NCI-H69 (cell line): Measurements from ENCODE around the gene ATXN8OS.
"Not testable (repeated sequence)": the region's sequence is repeated elsewhere in the genome, so short reads cannot be mapped to it uniquely, and the experiment has no call there.

Source experiments
- DNase-seq: peaks from one replicate; lab custom pipeline; 2025; lab: John Stamatoyannopoulos, UW

ATXN8OS gene

DNA sequence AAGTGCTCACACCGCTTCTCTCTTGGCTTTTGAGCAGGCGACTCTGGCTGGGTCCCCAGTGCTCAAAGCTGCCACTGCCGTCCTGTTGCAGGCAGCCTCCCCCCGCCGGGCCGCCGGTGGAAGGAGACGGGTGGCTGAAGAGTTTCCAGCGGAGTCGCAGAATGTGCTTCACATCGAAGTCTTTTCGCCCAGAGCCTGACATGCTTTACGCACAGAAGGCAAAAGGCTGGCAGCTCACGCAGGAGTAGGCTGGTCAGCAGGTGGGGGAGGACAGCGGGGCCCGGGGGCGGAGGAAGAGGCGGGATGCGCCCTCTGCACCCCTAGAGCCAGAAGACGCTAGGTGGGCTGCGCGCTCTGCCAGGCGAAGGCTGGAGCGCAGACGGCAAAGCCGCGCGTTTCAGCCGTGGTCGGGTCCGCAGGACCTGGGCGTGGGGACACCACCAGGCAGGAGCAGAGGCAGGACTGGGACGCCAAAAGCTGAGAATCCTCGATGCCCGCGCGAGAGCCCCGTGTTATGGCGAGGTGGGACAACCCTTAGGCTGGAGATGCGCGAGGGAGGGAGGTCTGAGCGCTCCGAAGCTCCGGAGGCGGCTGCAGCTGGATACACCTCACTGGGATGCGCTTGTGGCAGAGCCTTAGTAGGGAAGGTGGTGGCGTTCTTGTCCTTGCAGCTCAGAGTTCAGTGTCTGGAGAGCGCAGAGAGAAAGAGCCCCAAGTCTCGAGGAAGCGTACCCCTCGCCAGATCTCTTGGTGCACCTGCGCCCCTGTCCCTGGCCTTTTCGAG is at the start of gene ATXN8OS:
TSS of gene ATXN8OS (plus strand) at position 329 of the 784 bp plus-strand sequence.
- DNase-seq: peak; percentile 66

DNA sequence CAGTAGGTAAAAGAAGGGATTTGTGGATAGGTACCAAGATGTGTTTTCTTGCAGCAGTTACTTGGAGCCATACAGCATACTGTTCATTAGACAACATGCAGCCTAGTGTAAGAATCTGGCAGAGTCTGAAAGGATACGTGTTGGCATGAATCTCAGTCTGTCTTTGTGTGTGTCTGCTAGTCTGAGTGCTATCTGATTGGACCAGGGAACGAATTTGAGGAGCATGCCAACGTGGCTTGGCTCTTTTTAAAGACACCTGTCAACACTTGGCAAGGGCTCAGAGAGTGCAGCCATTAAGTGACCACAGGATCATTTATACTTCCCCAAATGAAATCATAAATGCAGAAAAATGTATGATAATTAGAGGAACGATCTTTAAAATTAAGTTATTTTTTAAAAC is 27.6 kb upstream of the ATXN8OS start:
- DNase-seq: peak; percentile 12

DNA sequence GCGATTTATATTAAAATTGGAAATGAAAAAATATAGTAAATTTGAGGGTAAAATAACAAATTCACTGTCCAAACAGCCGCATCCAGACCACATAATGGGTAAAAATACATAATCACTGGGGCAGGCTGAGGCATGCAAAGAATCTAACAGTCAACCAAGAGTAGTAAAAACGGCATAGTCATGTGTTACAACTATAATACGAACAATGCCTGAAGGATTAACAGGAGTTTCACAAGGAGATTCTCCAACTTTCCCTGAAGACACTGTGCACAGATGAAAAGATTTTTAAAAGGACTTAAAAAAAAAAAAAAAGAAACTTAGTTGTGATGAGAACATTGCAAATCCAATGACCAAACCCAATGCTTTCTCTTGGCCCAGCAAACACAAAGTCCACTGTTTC is 20.4 kb upstream of the ATXN8OS start:
- DNase-seq: no peak

- no peak for DNase-seq
Measured at GRCh38 chr13:70088926-70089325, 18.7 kb upstream of the ATXN8OS start.

DNA sequence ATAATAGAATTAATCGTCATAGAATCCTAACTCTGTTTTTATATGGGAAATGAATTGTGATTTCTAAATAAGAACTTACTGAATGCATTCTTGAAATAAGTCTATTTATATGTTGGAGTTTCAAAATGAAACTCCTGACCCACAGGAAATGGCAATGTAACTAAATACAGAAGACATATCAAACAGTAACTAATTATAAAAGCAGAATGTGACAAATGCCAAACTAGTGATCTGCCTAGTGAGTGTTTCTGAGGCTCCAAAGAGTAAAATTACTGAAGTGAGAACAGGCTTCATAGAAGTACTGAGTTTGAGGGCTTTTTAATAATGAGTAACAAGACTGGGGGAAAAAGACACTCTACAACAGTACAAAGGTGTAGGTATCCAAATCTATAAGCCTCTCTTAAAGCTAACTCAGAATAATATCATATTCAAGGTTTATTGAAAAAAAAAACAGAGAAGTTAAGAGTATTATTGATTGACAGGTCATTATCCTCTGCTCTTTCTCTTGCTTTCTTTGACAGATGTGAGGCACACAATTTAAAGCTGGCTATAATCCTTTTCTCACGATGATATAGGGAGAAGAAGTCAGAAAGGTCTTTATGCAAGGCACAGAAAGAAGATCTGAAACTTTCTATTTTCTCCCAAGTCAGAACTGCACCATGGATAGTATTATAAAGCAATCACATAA is 17.4 kb upstream of the ATXN8OS start:
- DNase-seq: no peak

DNA sequence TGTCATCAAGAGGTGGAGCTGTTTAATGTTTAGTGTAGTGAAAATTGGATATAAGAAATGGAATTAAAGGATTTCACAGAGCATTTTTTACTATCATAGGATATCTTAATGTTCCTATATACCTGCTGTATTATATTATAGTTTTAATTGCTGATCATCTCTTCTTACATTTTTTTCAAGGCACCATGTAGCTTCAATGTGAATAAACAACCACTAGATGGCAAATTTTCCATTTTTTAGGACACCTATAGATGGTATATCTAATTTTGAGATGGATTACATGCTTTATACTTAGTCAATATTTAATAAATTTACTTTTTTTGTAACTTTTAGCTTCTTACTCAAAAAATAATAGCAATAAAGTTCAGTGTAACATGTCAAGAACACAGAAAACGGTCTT is 9.0 kb upstream of the ATXN8OS start:
- peak; percentile 52 for DNase-seq

- no peak for DNase-seq
Measured at GRCh38 chr13:70104481-70104880, 3.1 kb upstream of the ATXN8OS start.

GRCh38 chr13:70107125-70107497 is 515 bp upstream of the ATXN8OS start:
- DNase-seq: peak; percentile 59

GRCh38 chr13:70108356-70109105 is 905 bp downstream of the ATXN8OS start, which contains the start of gene KLHL1:
TSS of gene KLHL1 (minus strand) at chr13:70108452. CDS start at chr13:70107699, 753 bp downstream.
- DNase-seq: peak; percentile 82

- DNase-seq: no peak
Measured at GRCh38 chr13:70117338-70117905, 9.8 kb downstream of the ATXN8OS start.

- no peak for DNase-seq
Measured at GRCh38 chr13:70125693-70126092, 18.1 kb downstream of the ATXN8OS start.

GRCh38 chr13:70128098-70128497 is 20.5 kb downstream of the ATXN8OS start:
- DNase-seq: peak; percentile 75

DNA sequence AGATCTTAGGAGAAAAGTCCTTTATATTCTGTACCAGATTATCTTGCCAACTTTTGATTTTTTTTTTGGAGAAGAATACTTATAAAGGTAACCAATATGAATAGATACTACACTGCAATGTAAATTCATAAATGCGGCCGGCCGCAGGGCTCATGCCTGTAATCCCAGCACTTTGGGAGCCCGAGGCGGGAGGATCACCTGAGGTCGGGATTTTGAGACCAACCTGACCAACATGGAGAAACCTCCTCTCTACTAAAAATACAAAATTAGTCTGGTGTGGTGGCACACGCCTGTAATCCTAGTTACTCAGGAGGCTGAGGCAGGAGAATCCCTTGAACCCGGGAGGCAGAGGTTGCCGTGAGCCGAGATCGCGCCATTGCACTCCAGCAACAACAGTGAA is 35.0 kb downstream of the ATXN8OS start:
- not testable (repeated sequence) for DNase-seq

- DNase-seq: peak; percentile 66
Measured at GRCh38 chr13:70162141-70162540, 54.5 kb downstream of the ATXN8OS start.

GRCh38 chr13:70170689-70171088 is 63.1 kb downstream of the ATXN8OS start:
- DNase-seq: peak; percentile 69

GRCh38 chr13:70171151-70171550 is 63.5 kb downstream of the ATXN8OS start:
- DNase-seq: peak; percentile 80

DNA sequence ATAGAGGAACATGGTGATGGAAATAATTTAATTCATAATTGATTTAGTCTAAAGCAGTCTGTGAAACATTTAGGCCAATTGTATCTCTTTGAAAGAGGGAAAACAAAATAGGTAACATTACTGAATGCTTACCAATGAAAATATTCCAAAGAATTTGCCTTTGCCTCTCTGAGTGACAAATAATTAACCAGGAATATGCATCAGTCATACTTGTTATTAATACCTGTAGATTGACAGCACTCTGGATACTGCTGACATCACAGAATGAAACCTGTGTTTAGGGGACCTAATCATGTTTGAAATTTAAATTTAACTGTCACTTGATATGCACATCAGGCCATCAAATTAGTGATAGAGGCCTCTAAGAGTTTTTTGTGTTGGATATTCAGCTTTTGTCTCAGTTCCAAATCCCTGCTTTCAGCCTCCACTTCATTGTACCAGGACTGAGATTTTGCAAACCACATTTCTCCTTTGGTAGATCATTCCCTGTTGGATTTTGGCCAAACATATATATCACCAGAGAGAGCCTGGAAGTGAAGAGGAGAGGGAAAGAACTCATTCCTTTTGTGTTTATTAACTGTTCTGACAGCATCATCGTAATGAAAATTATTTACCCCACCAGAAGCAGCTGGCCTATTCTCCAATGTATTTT is 65.4 kb downstream of the ATXN8OS start:
- peak; percentile 25 for DNase-seq

DNA sequence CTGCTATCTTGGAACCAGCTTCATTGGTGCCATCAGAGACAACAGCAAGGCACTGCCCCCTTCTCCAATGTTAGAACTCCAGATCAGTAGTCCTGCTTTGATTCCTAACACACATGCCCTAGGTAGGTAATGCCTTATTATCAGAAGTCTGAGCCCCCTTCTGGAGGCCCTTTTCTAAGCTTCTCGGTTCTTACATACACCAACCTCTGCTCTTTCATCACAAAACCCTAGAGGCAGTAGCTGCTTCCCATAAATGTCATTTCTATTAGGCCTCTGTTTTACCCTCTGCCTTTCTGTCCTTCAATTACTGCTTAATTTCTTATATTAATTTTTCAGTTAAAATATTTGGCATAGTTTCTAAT is 66.0 kb downstream of the ATXN8OS start:
- peak; percentile 16 for DNase-seq

GRCh38 chr13:70178346-70178745 is 70.7 kb downstream of the ATXN8OS start:
- no peak for DNase-seq
